ENCODE data around the gene CACNA2D1. TPM values are rescaled to one million over a fixed set of nuclear protein-coding genes. Genes with fewer than 3 reads are reported as not detected.

The CACNA2D1 gene
- total RNA-seq, 1 experiment from 2014 or later, result 9.8 TPM

DNA sequence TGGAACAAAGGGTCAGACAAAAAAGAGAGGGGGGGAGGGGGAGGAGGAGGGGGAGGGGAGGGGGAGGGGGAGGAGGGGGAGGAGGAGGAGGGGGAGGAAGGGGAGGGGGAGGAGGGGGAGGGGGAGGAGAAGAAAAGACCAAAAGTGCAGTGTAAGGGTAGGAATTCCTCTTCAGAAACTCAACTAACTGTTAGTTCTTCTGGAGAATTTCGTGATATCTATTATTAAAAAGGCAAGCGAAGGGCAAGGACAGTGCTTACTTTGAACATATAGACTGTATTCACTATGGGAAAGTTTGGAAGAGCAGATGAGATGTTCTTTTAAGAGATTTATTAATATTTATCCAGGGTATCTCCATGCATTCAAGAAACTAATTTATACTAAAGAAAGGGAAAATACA lies 258.1 kb downstream of the CACNA2D1 start:
- Histone ChIP-seq H3K27me3 (ENCODE audit: control insufficient read depth, insufficient read depth, low read length) (no peaks in the 10 kb centered on the region), H3K4me3 (ENCODE audit: low read depth in 2 of 2, low read length in 2 of 2) (no peak overlapping the region), H3K27ac (ENCODE audit: low read length) (no peak overlapping the region), H3K9me3 (ENCODE audit: control insufficient read depth, insufficient read depth, low read depth, low read length) (no peaks in the 10 kb centered on the region), H3K4me1 (ENCODE audit: control insufficient read depth, insufficient read depth, low read length) (no peaks in the 10 kb centered on the region), H3K36me3 (ENCODE audit: control insufficient read depth, insufficient read depth, low read length) (no peaks in the 10 kb centered on the region)
- no peak for DNase-seq (ENCODE audit: low read depth, low spot score)
- POLR2A ChIA-PET, result no interaction called here
- TF ChIP-seq, protein P1, sequence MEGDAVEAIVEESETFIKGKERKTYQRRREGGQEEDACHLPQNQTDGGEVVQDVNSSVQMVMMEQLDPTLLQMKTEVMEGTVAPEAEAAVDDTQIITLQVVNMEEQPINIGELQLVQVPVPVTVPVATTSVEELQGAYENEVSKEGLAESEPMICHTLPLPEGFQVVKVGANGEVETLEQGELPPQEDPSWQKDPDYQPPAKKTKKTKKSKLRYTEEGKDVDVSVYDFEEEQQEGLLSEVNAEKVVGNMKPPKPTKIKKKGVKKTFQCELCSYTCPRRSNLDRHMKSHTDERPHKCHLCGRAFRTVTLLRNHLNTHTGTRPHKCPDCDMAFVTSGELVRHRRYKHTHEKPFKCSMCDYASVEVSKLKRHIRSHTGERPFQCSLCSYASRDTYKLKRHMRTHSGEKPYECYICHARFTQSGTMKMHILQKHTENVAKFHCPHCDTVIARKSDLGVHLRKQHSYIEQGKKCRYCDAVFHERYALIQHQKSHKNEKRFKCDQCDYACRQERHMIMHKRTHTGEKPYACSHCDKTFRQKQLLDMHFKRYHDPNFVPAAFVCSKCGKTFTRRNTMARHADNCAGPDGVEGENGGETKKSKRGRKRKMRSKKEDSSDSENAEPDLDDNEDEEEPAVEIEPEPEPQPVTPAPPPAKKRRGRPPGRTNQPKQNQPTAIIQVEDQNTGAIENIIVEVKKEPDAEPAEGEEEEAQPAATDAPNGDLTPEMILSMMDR (IDR thresholded peaks at IDR 0.05), result no peak
- TF ChIP-seq SIN3A (IDR thresholded peaks at IDR 0.05; ENCODE audit: borderline replicate concordance, insufficient read depth, low read depth, low read length), result no peak
- no peak for TF ChIP-seq POLR2AphosphoS5 (IDR thresholded peaks at IDR 0.05; ENCODE audit: low read depth, low read length)
- TF ChIP-seq REST (IDR thresholded peaks at IDR 0.05; ENCODE audit: insufficient read depth in 1 of 2, low read depth in 2 of 2, low read length in 1 of 2), result no peak
- no peak for TF ChIP-seq TCF7L2 (IDR thresholded peaks at IDR 0.05; ENCODE audit: low read depth, low read length)
- in situ Hi-C loops (cut with HindIII; ENCODE audit: low pct_unique_long_range_greater_than_20kb, low sequenced_read_pairs) (no loop called here), intact Hi-C loops (cut with micrococcal nuclease; ENCODE audit: unreplicated experiment) (no loop called here)
- BruUV-seq (replicated peaks), result no TSS peak
- no peak for ATAC-seq
- CTCF ChIA-PET, result no interaction called here

DNA sequence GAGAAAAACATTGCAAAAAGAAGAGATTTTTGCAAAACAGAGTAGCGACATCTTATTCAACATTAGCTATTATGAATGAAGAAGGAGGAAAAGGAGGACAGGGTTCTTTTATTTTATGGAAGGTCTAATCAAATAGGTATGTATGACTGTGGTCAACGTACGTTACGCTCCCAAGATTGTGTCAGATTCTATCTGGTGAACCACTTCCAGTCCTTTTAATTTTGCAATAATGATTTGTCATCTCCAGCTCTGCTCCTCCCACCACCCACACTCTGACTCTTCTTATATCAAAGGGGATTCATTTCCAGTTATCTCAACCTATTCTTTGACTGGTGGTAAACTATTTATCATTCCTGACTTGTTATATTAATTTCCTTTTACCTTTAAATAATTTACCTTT lies 259.9 kb downstream of the CACNA2D1 start:
- no peak for ATAC-seq
- Histone ChIP-seq H3K27ac (ENCODE audit: low read length) (no peak overlapping the region), H3K4me1 (ENCODE audit: control insufficient read depth, insufficient read depth, low read length) (no peaks in the 10 kb centered on the region), H3K9me3 (ENCODE audit: control insufficient read depth, insufficient read depth, low read depth, low read length) (no peaks in the 10 kb centered on the region), H3K27me3 (ENCODE audit: control insufficient read depth, insufficient read depth, low read length) (no peaks in the 10 kb centered on the region), H3K36me3 (ENCODE audit: control insufficient read depth, insufficient read depth, low read length) (no peaks in the 10 kb centered on the region), H3K4me3 (ENCODE audit: low read depth in 2 of 2, low read length in 2 of 2) (no peak overlapping the region)
- in situ Hi-C loops (cut with HindIII; ENCODE audit: low pct_unique_long_range_greater_than_20kb, low sequenced_read_pairs), result no loop called here
- DNase-seq (ENCODE audit: low read depth, low spot score), result no peak
- POLR2A ChIA-PET, result no interaction called here
- TF ChIP-seq REST (IDR thresholded peaks at IDR 0.05; ENCODE audit: insufficient read depth in 1 of 2, low read depth in 2 of 2, low read length in 1 of 2), result no peak
- TF ChIP-seq SIN3A (IDR thresholded peaks at IDR 0.05; ENCODE audit: borderline replicate concordance, insufficient read depth, low read depth, low read length), result no peak
- TF ChIP-seq, protein P1 (IDR thresholded peaks at IDR 0.05), result no peak
- intact Hi-C loops (cut with micrococcal nuclease; ENCODE audit: unreplicated experiment), result no loop called here
- CTCF ChIA-PET, result interaction anchor here (0.6 kb wide), 1 partner anchor 69 kb away, joined by 3 read pairs; no protein-coding TSS in a partner anchor
- BruUV-seq (replicated peaks), result no TSS peak
